CD4-positive, alpha-beta T cell treated with Interleukin-1 beta for 1 hour (primary cell): ENCODE measurements around the gene EWSR1.
A peak's percentile ranks its signal among the peaks of the same experiment; 100 is the strongest.

ENCODE experiments used
- DNase-seq, 2 donors: peaks; one replicate each; pipeline ENCODE4 v3.0.0-alpha.2; 2020 to 2022

Gene EWSR1

GRCh38 chr22:29269731-29270474, 1.8 kb downstream of the EWSR1 start:
- DNase-seq: peak in 1 of 2 donors; percentile 21

GRCh38 chr22:29270475-29271271, 2.6 kb downstream of the EWSR1 start:
- no peak for DNase-seq

GRCh38 chr22:29272624-29273023, 4.6 kb downstream of the EWSR1 start:
- no peak for DNase-seq

DNA sequence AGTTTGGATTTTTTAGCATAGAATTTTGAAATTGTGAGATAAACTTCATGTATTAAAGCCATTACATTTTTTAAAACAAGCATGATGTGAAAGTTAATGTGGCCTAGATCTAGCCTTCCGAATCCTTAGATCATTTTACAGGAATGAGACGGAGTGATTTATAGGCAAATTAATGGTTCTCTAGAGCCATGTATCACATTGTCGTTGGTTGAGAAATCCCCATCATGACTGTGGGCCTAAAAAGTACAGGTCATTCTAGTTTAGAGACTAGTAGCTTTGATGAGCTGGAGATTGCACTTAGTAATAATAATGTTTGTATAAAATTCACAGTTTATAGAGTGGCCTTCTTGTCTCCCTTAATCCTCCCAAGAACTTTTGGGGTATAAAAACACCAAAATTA, 7.1 kb downstream of the EWSR1 start:
- no peak for DNase-seq

DNA sequence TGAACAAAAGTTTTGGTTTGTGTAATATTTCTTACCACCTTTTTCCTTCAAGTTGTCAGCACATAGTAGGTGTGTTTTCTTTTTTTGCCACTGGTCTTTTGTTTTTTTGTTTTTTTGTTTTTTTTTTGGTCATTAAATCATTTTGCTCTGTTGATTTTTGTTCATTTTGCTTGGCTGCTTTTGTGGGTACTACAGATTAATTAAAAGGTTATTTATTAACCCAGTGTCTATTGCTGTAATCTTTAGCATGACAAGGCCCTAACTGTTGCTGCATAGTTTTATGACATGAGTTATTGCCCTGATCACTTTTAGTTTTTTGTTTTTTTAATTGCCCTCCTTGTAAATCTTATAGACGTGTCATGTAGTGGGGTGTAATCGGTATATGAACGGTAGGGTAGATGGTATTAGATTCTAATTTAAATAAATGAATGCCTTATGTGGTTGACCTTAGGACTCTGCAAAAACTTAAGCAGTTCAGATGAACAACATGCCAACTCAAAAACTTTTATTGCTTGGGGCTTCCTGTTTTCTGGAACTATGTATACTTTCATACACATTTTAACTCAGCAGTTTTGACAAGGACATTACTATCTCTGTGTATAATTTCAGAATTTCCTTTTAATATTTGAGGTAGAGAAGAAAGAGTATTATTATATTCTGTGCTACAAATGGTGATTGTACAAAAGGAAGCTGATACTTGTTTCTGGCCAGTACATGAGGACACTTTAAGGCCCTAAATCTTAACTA, 7.9 kb downstream of the EWSR1 start:
- no peak for DNase-seq

GRCh38 chr22:29277927-29278326, 9.9 kb downstream of the EWSR1 start:
- DNase-seq: no peak

- DNase-seq: no peak
Observed at GRCh38 chr22:29284196-29284595, 16.1 kb downstream of the EWSR1 start.

DNA sequence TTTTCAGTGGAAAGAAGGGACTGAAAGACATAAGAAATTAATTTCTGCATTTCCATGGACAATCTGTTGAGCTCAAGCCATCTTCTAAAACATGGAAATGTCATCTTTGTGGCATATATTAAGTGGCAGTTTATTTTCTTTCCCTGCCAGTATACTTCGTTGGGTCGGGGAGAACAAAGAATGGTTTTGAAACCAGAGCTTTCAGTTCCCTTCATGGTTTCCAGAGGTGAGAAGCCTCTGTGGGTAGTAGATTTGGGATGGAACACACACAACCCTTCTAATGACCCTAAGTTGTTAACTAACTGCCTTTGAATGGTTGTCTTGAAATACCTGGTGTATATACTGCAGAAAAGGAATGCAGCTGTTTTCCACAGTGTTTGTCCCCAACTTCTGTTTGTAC, 20.8 kb downstream of the EWSR1 start:
- DNase-seq: no peak

GRCh38 chr22:29290061-29290460, 22.0 kb downstream of the EWSR1 start:
- no peak for DNase-seq

DNA sequence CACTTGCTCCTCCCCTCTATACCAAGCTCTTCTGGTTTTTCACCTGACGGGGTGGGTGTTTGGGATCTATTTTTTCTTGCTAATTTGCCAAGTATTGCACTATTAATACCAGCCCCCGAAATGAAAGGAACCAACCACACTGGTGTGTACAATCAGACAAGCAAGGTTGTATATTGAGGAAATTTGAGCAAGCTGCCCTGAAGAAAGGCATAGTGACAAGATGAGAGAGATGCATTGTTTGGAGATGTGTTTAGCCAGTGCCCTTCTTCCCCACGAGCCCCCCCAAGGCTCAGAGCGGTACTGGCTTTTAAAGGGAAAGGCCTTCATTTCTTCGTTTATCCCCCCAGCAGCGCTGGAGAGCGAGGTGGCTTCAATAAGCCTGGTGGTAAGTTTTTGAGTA, 23.1 kb downstream of the EWSR1 start:
- no peak for DNase-seq

DNA sequence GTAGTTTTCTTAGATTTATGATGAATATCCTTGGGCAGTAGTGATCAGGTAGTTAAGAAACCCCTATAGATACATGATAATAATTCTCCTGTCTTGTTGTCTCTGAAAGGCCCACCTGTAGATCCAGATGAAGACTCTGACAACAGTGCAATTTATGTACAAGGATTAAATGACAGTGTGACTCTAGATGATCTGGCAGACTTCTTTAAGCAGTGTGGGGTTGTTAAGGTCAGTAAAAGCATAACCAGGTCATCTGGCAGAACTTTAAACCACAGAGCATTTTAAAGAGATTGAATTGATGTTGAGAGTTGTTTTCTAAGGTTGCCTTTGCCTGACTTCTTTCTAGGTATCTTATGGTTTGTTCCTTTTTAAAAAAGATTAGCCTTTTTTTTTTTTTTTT, 24.3 kb downstream of the EWSR1 start:
- no peak for DNase-seq

GRCh38 chr22:29298641-29299040, 30.6 kb downstream of the EWSR1 start:
- DNase-seq: no peak

DNA sequence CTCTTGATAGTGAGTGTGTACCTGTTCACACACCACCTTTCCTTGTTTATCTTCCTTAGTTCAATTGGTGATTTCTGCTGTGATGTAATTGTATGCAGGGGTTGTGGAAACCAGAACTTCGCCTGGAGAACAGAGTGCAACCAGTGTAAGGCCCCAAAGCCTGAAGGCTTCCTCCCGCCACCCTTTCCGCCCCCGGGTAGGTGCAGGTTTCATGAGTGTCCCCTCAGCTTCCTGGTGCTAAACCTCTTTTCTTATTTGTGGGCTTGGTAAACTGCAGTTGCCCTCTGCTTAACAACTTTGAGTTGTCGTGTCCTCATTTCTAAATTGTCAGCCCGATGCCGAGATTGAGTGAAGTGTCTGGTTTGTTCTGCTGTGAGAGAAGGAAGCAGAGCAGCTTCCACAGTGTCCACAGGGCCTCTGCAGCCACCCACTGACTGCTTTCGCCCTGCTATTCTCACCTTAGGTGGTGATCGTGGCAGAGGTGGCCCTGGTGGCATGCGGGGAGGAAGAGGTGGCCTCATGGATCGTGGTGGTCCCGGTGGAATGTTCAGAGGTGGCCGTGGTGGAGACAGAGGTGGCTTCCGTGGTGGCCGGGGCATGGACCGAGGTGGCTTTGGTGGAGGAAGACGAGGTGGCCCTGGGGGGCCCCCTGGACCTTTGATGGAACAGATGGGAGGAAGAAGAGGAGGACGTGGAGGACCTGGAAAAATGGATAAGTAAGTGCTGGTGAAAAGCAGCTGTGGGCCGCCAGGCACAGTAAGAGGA, 31.2 kb downstream of the EWSR1 start:
- DNase-seq: no peak

DNA sequence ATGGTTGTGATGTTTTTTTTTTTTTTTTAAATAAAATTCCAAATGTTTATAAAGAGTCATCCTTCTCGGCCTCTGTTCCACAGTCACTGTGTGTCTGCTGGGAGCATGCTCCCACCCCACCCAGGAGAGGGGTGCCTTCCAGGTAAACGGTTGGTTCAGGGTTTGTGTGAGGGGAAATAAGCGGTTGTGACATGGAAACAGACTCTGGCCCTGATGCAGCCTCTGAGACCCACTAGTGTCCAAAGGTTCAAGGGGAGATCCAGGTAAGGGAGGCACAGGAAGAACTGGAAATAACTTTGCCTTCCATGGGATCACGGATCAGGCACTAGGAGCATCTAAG, 32.4 kb downstream of the EWSR1 start:
- no peak for DNase-seq

- no peak for DNase-seq
Observed at GRCh38 chr22:29300807-29301601, 32.9 kb downstream of the EWSR1 start.

DNA sequence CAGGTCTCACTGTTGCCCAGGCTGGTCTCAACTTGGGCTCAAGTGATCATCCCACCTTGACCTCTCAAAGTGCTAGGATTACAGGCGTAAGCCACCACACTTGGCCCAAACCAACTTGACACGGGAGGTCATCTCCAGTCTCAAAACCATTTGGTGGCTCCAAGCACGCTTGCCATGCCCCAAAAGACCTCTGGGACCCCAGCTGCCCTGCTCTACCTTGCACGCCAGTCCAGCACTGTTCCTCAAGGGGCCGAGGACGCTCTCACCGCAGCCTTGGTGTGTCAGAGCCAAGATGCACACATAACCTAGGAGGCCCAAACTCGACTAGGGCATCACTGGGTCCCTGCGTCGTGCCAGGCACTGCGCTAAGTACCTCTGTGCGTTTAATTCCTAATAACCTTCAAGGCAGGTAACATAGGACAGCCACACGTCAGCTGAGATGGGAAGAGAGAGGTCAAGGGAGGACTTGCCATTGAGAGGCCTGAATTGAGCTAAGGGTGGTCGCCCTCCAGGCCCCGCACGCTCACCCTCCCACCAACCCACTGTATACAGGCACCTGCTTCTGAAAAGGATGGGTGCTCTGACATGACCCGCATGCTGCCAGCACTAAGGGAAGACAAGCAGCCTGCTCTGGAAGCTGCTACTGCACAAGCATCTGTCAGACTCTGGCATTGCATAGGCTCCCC, 33.8 kb downstream of the EWSR1 start:
- no peak for DNase-seq

DNA sequence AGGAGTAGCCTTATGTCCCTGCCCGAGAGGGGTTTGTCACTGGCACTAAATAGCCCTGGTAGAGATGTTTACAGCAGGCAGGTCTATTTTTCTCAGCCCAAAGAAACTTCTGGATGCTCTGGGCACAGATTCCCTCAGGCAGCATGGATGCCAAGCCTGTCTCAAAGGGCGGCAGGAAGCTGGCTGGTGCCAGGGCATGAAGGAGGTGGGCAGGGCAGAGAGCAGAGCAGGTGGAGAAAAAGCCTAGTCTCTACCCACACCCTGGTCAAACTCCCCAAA, 34.3 kb downstream of the EWSR1 start:
- no peak for DNase-seq

DNA sequence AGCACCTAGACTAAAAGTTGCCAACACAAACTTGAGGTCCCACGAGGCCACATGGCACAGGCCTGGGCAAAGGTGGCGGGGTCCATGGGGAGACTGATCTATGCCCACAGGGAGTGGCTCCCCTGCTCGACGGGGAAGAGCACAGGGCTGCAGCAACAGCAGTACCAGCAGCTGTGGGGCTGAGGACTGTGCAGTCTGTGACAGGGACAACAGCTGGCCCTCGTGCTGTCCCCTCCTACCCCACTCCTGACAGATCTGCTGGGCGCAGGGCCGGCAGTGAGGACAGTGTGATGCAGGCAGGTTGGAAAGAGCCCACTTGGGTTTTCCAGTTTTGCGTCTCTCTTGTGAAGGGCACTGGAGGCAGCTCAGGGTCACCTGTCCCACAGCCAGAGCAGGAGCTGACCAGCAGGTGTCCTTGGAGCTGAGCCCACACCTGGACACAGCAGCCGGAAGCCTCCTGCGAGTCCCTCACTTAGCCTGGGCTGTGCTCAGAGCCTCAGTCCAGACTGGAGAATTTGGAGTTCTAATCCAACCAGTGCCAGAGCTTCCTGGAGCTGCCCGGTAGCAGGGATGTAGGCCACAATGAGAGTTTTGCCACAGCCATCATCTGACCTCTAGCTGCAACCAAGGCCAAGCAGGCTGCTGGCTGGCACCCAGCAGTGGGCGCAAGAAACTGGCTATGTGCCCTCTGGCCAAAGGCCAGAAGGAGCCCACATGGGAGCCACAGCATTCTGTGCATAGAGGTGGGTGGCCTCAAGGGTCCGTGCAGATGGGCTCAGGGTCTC, 34.8 kb downstream of the EWSR1 start:
- DNase-seq: no peak

DNA sequence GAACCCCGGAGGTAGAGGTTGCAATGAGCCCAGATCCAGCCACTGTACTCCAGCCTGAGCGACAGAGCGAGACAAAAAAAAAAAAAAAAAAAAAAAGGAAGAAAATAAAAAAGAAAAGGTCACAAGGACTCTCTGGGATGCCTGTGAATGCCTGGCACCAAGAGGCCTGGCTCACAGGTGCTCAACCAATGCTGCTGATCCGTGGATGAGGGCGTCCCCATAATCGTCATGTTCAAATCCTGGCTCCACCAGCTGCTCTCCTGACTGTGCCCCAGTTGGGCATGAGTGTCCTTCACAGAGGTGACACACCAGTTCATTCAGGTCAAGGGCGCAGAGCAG, 37.7 kb downstream of the EWSR1 start:
- no peak for DNase-seq

DNA sequence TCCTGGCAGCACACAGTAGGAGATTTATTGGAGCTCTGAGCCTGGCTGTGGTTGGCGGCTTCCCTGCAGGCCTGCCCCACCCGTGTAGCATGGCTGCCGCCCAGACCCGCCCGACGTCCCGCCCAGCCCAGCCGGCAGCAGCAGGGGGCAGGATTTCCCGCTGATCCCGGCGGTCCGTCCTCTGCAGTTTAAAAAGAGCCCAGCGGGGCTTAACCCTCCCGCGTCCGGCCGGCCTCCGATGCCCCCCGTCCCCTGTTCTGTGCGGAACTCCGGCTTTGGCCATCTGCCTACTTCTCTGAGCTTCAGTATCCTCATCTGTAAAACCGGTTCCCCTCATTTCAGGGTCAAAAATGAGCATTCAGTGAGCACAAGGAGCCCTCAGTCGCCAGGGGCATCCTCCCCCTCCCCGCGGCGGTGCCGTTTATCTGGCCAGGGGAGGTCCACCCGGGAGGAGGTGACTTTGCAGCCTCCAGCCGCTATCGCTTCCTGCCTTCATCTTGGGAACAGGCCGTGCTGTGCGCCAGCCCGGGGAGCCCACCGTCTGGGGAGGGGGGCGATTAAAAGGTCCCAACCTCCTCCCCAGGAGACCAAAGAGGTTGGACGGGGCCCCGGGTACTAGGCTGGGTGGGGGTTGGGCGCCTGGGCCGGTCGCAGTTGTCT, 38.2 kb downstream of the EWSR1 start, which contains the start of gene GAS2L1:
TSS of gene GAS2L1 (plus strand) at position 476 of the 660 bp plus-strand sequence. CDS start 1,456 bp downstream, outside the sequence.
- DNase-seq: peak; percentile 37 to 55
